GM21619 (cell line): ENCODE data around the gene MT1HL1.
"Not testable (repeated sequence)": the region's sequence is repeated elsewhere in the genome, so short reads cannot be mapped to it uniquely, and the experiment has no call there.

Experiments used
- ATAC-seq: cut with Tn5 transposase; IDR thresholded peaks from one replicate; pipeline ENCODE4 v1.9.1; 2021; ENCODE audit not compliant: unreplicated experiment

MT1HL1 gene

GRCh38 chr1:237018896-237019295 is 14.7 kb upstream of the MT1HL1 start:
- no peak for ATAC-seq

GRCh38 chr1:237016626-237017025 is 12.4 kb upstream of the MT1HL1 start:
- ATAC-seq = no peak

- no peak for ATAC-seq
These were observed 9.4 kb upstream of the MT1HL1 start for GRCh38 chr1:237013608-237014007.

GRCh38 chr1:237012788-237013383 is 8.6 kb upstream of the MT1HL1 start:
- no peak for ATAC-seq

GRCh38 chr1:237012361-237012760 is 8.1 kb upstream of the MT1HL1 start:
- no peak for ATAC-seq

- ATAC-seq = no peak
These were observed 7.2 kb upstream of the MT1HL1 start for GRCh38 chr1:237011432-237011831.

GRCh38 chr1:237009611-237010010 is 5.4 kb upstream of the MT1HL1 start:
- no peak for ATAC-seq

- no peak for ATAC-seq
These were observed 3.1 kb upstream of the MT1HL1 start for GRCh38 chr1:237007147-237007881.

- no peak for ATAC-seq
These were observed 1.4 kb upstream of the MT1HL1 start for GRCh38 chr1:237005674-237006073.

GRCh38 chr1:237003516-237003915 is 725 bp downstream of the MT1HL1 start:
- no peak for ATAC-seq

- ATAC-seq = no peak
These were observed 4.0 kb downstream of the MT1HL1 start for GRCh38 chr1:237000191-237000590.

GRCh38 chr1:236998546-236998945 is 5.7 kb downstream of the MT1HL1 start:
- ATAC-seq = no peak

GRCh38 chr1:236997882-236998281 is 6.4 kb downstream of the MT1HL1 start:
- no peak for ATAC-seq

GRCh38 chr1:236997361-236997760 is 6.9 kb downstream of the MT1HL1 start:
- ATAC-seq = no peak

GRCh38 chr1:236994450-236994849 is 9.8 kb downstream of the MT1HL1 start:
- no peak for ATAC-seq

- ATAC-seq = no peak
These were observed 11.8 kb downstream of the MT1HL1 start for GRCh38 chr1:236992449-236992848.

- ATAC-seq = no peak
These were observed 14.2 kb downstream of the MT1HL1 start for GRCh38 chr1:236990052-236990445.

GRCh38 chr1:236989290-236990051 is 14.8 kb downstream of the MT1HL1 start:
- ATAC-seq = no peak

- no peak for ATAC-seq
These were observed 20.4 kb downstream of the MT1HL1 start for GRCh38 chr1:236983818-236984217.

GRCh38 chr1:236982380-236982779 is 21.9 kb downstream of the MT1HL1 start:
- ATAC-seq = no peak

- ATAC-seq = not testable (repeated sequence)
These were observed 22.8 kb downstream of the MT1HL1 start for GRCh38 chr1:236981431-236981830.

- no peak for ATAC-seq
These were observed 23.6 kb downstream of the MT1HL1 start for GRCh38 chr1:236980673-236981072.
